BLaER1 treated with 17β-estradiol and CSF1 and Interleukin-3, amounts not matched to agents 10 nM and 100 nM (cell line): ENCODE results near the gene SPEM1.
A peak's percentile ranks its signal among the peaks of the same experiment; 100 is the strongest.

Experiments
- H3K27ac ChIP-seq, 11 experiments: shearing (Covaris generic); formaldehyde crosslinking; 2 replicates each; pipeline ENCODE4 v1.8.1; 2022
- H3K27me3 ChIP-seq, 11 experiments: shearing (Covaris generic); formaldehyde crosslinking; 2 replicates each; pipeline ENCODE4 v1.8.1; 2022
- H3K36me3 ChIP-seq, 11 experiments: shearing (Covaris generic); formaldehyde crosslinking; 2 replicates each; pipeline ENCODE4 v1.8.1; 2022
- H3K4me1 ChIP-seq, 10 experiments: shearing (Covaris generic); formaldehyde crosslinking; 2 replicates each; pipeline ENCODE4 v1.8.1; 2022
- H3K4me2 ChIP-seq, 11 experiments: shearing (Covaris generic); formaldehyde crosslinking; 2 replicates each; pipeline ENCODE4 v1.8.1; 2022
- H3K4me3 ChIP-seq, 10 experiments: shearing (Covaris generic); formaldehyde crosslinking; 2 replicates each; pipeline ENCODE4 v1.8.1; 2022
- H3K9ac ChIP-seq, 11 experiments: shearing (Covaris generic); formaldehyde crosslinking; 2 replicates each; pipeline ENCODE4 v1.8.1; 2022
- H3K9me3 ChIP-seq, 11 experiments: shearing (Covaris generic); formaldehyde crosslinking; replicated peaks in 1 of 11; 2 replicates each; pipeline ENCODE4 v1.8.1; 2022
- H4K20me1 ChIP-seq, 11 experiments: shearing (Covaris generic); formaldehyde crosslinking; 2 replicates each; pipeline ENCODE4 v1.8.1; 2022
- Cebpa-rat ChIP-seq, 11 experiments: shearing (Covaris generic); IDR thresholded peaks; 2 replicates each; pipeline ENCODE4 v1.8.1; 2022

SPEM1 gene

GRCh38 chr17:7419819-7420610 is at the start of gene SPEM1:
Gene SPEM1, plus strand, starts transcription at chr17:7420324. Its CDS starts 61 bp downstream, at chr17:7420385.
- H3K4me2 ChIP-seq, result no peak within 1 kb of the TSS
- H3K4me1 ChIP-seq, result peaks cover 0 to 9% (median 7%) of the 10 kb centered on the region in 10 experiments; a peak in 12 of 20 replicates
- H3K36me3 ChIP-seq, result peaks cover 0 to 25% (median 15%) of the 10 kb centered on the region in 11 experiments; a peak in 15 of 22 replicates
- no peak within 1 kb of the TSS for H3K27ac ChIP-seq
- peaks cover 0 to 6% (median 0%) of the 10 kb centered on the region in 11 experiments; a peak in 2 of 22 replicates for H4K20me1 ChIP-seq
- no peaks in the 10 kb centered on the region for H3K9me3 ChIP-seq
- H3K27me3 ChIP-seq, result no peaks in the 10 kb centered on the region
- no peak for TF ChIP-seq Cebpa-rat (IDR thresholded peaks at IDR 0.05)
- no peak within 1 kb of the TSS for H3K4me3 ChIP-seq
- peak within 1 kb of the TSS in 3 of 11 experiments; percentile 9 to 20 (median 9); a peak in 1 of 22 replicates for H3K9ac ChIP-seq

- H3K27ac ChIP-seq, result no peak overlapping the region
- TF ChIP-seq Cebpa-rat (IDR thresholded peaks at IDR 0.05), result no peak
- H3K4me2 ChIP-seq, result no peak overlapping the region
- no peaks in the 10 kb centered on the region for H4K20me1 ChIP-seq
- no peak overlapping the region for H3K4me3 ChIP-seq
- H3K9ac ChIP-seq, result no peak overlapping the region
- H3K36me3 ChIP-seq, result no peaks in the 10 kb centered on the region
- H3K4me1 ChIP-seq, result peaks cover 0 to 13% (median 5%) of the 10 kb centered on the region in 10 experiments; a peak in 11 of 20 replicates
- no peaks in the 10 kb centered on the region for H3K9me3 ChIP-seq
- H3K27me3 ChIP-seq, result no peaks in the 10 kb centered on the region
Measured at GRCh38 chr17:7370853-7371252, 49.3 kb upstream of the SPEM1 start.

- H3K27me3 ChIP-seq, result peaks cover 4 to 8% (median 5%) of the 10 kb centered on the region in 11 experiments; a peak in 20 of 22 replicates
- no peak for TF ChIP-seq Cebpa-rat (IDR thresholded peaks at IDR 0.05)
- no peaks in the 10 kb centered on the region for H4K20me1 ChIP-seq
- H3K36me3 ChIP-seq, result no peaks in the 10 kb centered on the region
- no peak overlapping the region for H3K9ac ChIP-seq
- no peak overlapping the region for H3K27ac ChIP-seq
- H3K9me3 ChIP-seq, result peaks cover 5 to 7% (median 6%) of the 10 kb centered on the region in 11 experiments
- no peaks in the 10 kb centered on the region for H3K4me1 ChIP-seq
- H3K4me3 ChIP-seq, result no peak overlapping the region
- H3K4me2 ChIP-seq, result no peak overlapping the region
Measured at GRCh38 chr17:7374353-7374752, 45.8 kb upstream of the SPEM1 start.

GRCh38 chr17:7379134-7379533 is 41.0 kb upstream of the SPEM1 start:
- Histone ChIP-seq H4K20me1 (peaks cover 0 to 19% (median 0%) of the 10 kb centered on the region in 11 experiments; a peak in 5 of 22 replicates), H3K27ac (no peak overlapping the region), H3K4me1 (peaks cover 6 to 9% (median 8%) of the 10 kb centered on the region in 10 experiments; a peak in 19 of 20 replicates), H3K9ac (no peak overlapping the region), H3K27me3 (peaks cover 51 to 56% (median 53%) of the 10 kb centered on the region in 11 experiments), H3K4me3 (no peak overlapping the region), H3K9me3 (peaks cover 12 to 23% (median 18%) of the 10 kb centered on the region in 11 experiments), H3K4me2 (no peak overlapping the region), H3K36me3 (no peaks in the 10 kb centered on the region)
- TF ChIP-seq Cebpa-rat (IDR thresholded peaks at IDR 0.05), result no peak

- no peak overlapping the region for H3K27ac ChIP-seq
- peaks cover 12 to 23% (median 18%) of the 10 kb centered on the region in 11 experiments for H3K9me3 ChIP-seq
- no peak for TF ChIP-seq Cebpa-rat (IDR thresholded peaks at IDR 0.05)
- no peak overlapping the region for H3K4me3 ChIP-seq
- no peaks in the 10 kb centered on the region for H3K36me3 ChIP-seq
- H3K27me3 ChIP-seq, result peaks cover 58 to 65% (median 61%) of the 10 kb centered on the region in 11 experiments
- H4K20me1 ChIP-seq, result peaks cover 0 to 31% (median 7%) of the 10 kb centered on the region in 11 experiments; a peak in 6 of 22 replicates
- H3K4me1 ChIP-seq, result peaks cover 13 to 17% (median 14%) of the 10 kb centered on the region in 10 experiments
- H3K4me2 ChIP-seq, result no peak overlapping the region
- H3K9ac ChIP-seq, result no peak overlapping the region
Measured at GRCh38 chr17:7380321-7380720, 39.8 kb upstream of the SPEM1 start.

GRCh38 chr17:7380855-7381683 is 39.1 kb upstream of the SPEM1 start, which contains the start of gene TNK1:
Gene TNK1, plus strand, starts transcription at chr17:7381089. Its CDS starts 1,838 bp downstream, at chr17:7382927.
- no peak within 1 kb of the TSS for H3K9ac ChIP-seq
- H3K36me3 ChIP-seq, result peaks cover 0 to 2% (median 0%) of the 10 kb centered on the region in 11 experiments; a peak in 1 of 22 replicates
- H3K9me3 ChIP-seq, result peaks cover 12 to 23% (median 18%) of the 10 kb centered on the region in 11 experiments
- H3K4me1 ChIP-seq, result peaks cover 13 to 17% (median 14%) of the 10 kb centered on the region in 10 experiments
- H4K20me1 ChIP-seq, result peaks cover 0 to 38% (median 7%) of the 10 kb centered on the region in 11 experiments; a peak in 7 of 22 replicates
- no peak within 1 kb of the TSS for H3K4me2 ChIP-seq
- H3K4me3 ChIP-seq, result no peak within 1 kb of the TSS
- H3K27ac ChIP-seq, result no peak within 1 kb of the TSS
- peaks cover 58 to 65% (median 61%) of the 10 kb centered on the region in 11 experiments for H3K27me3 ChIP-seq
- no peak for TF ChIP-seq Cebpa-rat (IDR thresholded peaks at IDR 0.05)

GRCh38 chr17:7382901-7383300 is 37.2 kb upstream of the SPEM1 start:
- no peak overlapping the region for H3K9ac ChIP-seq
- H3K4me2 ChIP-seq, result no peak overlapping the region; a peak in 1 of 22 replicates
- H4K20me1 ChIP-seq, result peaks cover 0 to 57% (median 11%) of the 10 kb centered on the region in 11 experiments; a peak in 10 of 22 replicates
- H3K27ac ChIP-seq, result no peak overlapping the region
- H3K27me3 ChIP-seq, result peaks cover 58 to 65% (median 61%) of the 10 kb centered on the region in 11 experiments
- peaks cover 12 to 23% (median 18%) of the 10 kb centered on the region in 11 experiments for H3K9me3 ChIP-seq
- H3K4me1 ChIP-seq, result peaks cover 13 to 17% (median 14%) of the 10 kb centered on the region in 10 experiments
- TF ChIP-seq Cebpa-rat (IDR thresholded peaks at IDR 0.05), result no peak
- no peak overlapping the region for H3K4me3 ChIP-seq
- H3K36me3 ChIP-seq, result peaks cover 0 to 20% (median 7%) of the 10 kb centered on the region in 11 experiments; a peak in 10 of 22 replicates

- TF ChIP-seq Cebpa-rat (IDR thresholded peaks at IDR 0.05), result no peak
- Histone ChIP-seq H3K4me1 (peaks cover 13 to 17% (median 14%) of the 10 kb centered on the region in 10 experiments), H3K27me3 (peaks cover 58 to 65% (median 61%) of the 10 kb centered on the region in 11 experiments), H3K9me3 (peaks cover 12 to 23% (median 18%) of the 10 kb centered on the region in 11 experiments), H4K20me1 (peaks cover 0 to 61% (median 14%) of the 10 kb centered on the region in 11 experiments; a peak in 11 of 22 replicates), H3K36me3 (peaks cover 0 to 25% (median 12%) of the 10 kb centered on the region in 11 experiments; a peak in 14 of 22 replicates), H3K27ac (no peak overlapping the region), H3K4me3 (peak overlapping the region in 4 of 10 experiments; percentile 43 to 58 (median 50); a peak in 5 of 20 replicates), H3K9ac (no peak overlapping the region; a peak in 1 of 22 replicates), H3K4me2 (peak overlapping the region; percentile 86 to 97 (median 95))
Measured at GRCh38 chr17:7383371-7383741, 36.8 kb upstream of the SPEM1 start.
